SH-SY5Y (cell line): Measurements from ENCODE around the gene MID1.

Source experiments
- GATA2 ChIP-seq: IDR thresholded peaks from 2 replicates; pipeline ENCODE4 v1.6.1; 2011; ENCODE audit warnings: mild to moderate bottlenecking, low read depth, low read length
- GATA3 ChIP-seq: IDR thresholded peaks from 2 replicates; pipeline ENCODE4 v1.6.1; 2011; ENCODE audit warnings: low read depth, mild to moderate bottlenecking, low read length, moderate library complexity

DNA sequence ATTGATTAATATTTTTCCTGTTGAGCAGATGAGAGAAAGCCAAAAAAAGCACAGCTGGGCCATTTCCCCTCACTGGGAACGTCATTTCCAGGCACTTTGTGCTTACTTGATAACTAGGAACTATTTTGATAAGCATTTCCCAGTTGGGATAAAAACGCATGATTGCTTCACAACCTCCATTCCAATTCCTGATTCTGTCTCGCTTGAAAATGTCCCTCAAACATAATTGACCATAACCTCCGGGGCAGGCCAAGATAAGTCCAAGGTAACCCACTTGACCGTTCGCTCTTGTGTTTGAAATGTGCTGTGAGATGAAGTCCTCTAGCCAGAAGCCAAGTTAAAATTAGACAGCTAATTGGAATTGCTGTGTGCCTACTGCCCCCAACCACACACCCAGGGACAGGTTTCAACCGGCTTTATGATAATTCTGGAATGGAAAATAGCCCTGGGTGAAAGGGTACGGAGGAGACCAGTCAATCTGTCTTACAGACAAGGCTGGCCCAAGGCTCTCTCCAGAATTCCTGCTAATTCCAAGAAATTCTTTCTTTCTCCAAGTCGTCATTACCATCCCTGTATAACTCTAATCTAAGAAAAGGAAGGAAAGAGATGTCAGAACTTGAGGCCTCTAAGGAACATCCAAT is 137.1 kb downstream of the MID1 start:
- TF ChIP-seq GATA2 (no peak), GATA3 (no peak)
